Hepatocyte (in vitro differentiated cells): ENCODE data around the gene SEMA4B. TPM values are rescaled to one million over a fixed set of nuclear protein-coding genes. Genes with fewer than 3 reads are reported as not detected.

Experiments used
- DNase-seq: peaks from one replicate; pipeline ENCODE4 v3.0.0-alpha.2; 2016; ENCODE audit warnings: low spot score
- H2AFZ ChIP-seq: fragments of 200-600 bp; sonication (generic); 2 replicates; pipeline ENCODE4 v1.6.0; 2016; ENCODE audit warnings: antibody characterized with exemption, mild to moderate bottlenecking
- H3K27ac ChIP-seq: fragments of 200-600 bp; sonication (generic); 2 replicates; pipeline ENCODE4 v1.5.1; 2016; ENCODE audit warnings: mild to moderate bottlenecking
- H3K27me3 ChIP-seq: fragments of 200-600 bp; sonication (generic); 2 replicates; pipeline ENCODE4 v1.6.1; 2016
- H3K36me3 ChIP-seq: fragments of 200-600 bp; sonication (generic); replicated peaks from 2 replicates; pipeline ENCODE4 v1.5.1; 2016; ENCODE audit warnings: low read depth; ENCODE audit not compliant: insufficient read depth
- H3K4me1 ChIP-seq: fragments of 200-600 bp; sonication (generic); 2 replicates; pipeline ENCODE4 v1.5.1; 2016; ENCODE audit warnings: mild to moderate bottlenecking, moderate library complexity; ENCODE audit not compliant: insufficient read depth
- H3K4me2 ChIP-seq: fragments of 200-600 bp; sonication (generic); 2 replicates; pipeline ENCODE4 v1.6.0; 2016
- H3K4me3 ChIP-seq: fragments of 200-600 bp; sonication (generic); 2 replicates; pipeline ENCODE4 v1.5.1; 2016; ENCODE audit warnings: mild to moderate bottlenecking
- H3K79me2 ChIP-seq: fragments of 200-600 bp; sonication (generic); 2 replicates; pipeline ENCODE4 v1.6.0; 2017; ENCODE audit warnings: mild to moderate bottlenecking
- H3K9me2 ChIP-seq: fragments of 200-600 bp; sonication (generic); replicated peaks from 2 replicates; pipeline ENCODE4 v1.6.0; 2017; ENCODE audit warnings: mild to moderate bottlenecking; ENCODE audit not compliant: insufficient read depth
- H3K9me3 ChIP-seq: fragments of 200-600 bp; sonication (generic); 2 replicates; pipeline ENCODE4 v1.5.1; 2016; ENCODE audit warnings: low read depth, mild to moderate bottlenecking
- H4K20me1 ChIP-seq: fragments of 200-600 bp; sonication (generic); 2 replicates; pipeline ENCODE4 v1.6.0; 2016; ENCODE audit warnings: mild to moderate bottlenecking; ENCODE audit not compliant: insufficient read depth, poor library complexity, severe bottlenecking
- CTCF ChIP-seq: fragments of 200-600 bp; sonication (generic); IDR thresholded peaks from 2 replicates; pipeline ENCODE4 v1.5.1; 2016; ENCODE audit warnings: antibody characterized with exemption, mild to moderate bottlenecking; ENCODE audit not compliant: poor library complexity
- EZH2 ChIP-seq: fragments of 200-600 bp; sonication (generic); IDR thresholded peaks from 2 replicates; pipeline ENCODE4 v1.6.1; 2016; ENCODE audit warnings: antibody characterized with exemption, mild to moderate bottlenecking, borderline replicate concordance
- EZH2phosphoT487 ChIP-seq: fragments of 200-600 bp; sonication (generic); IDR thresholded peaks from one replicate; pipeline ENCODE4 v1.6.1; 2018; ENCODE audit warnings: antibody characterized with exemption, mild to moderate bottlenecking, low read depth, moderate library complexity; ENCODE audit not compliant: unreplicated experiment, severe bottlenecking
- WGBS: methylation state at CpG from one replicate; pipeline ENCODE4 v1.1.6; 2016; ENCODE audit warnings: low lambda C conversion rate; ENCODE audit errors: missing lambda C conversion rate; 5-methylcytosine and 5-hydroxymethylcytosine counted together
- polyA plus RNA-seq: library from polyadenylated mRNA; unstranded; fragments of >200 nt; fragmentation: Nextera tagmentation; extraction: Ambion mirVana; gene quantifications from 2 replicates; pipeline ENCODE4 v1.2.1, GENCODE V29; 2016
- total RNA-seq: library from RNA; depleted of rRNA; stranded (reverse); fragments of >200 nt; gene quantifications from 2 replicates; pipeline ENCODE4 v1.2.3, GENCODE V29; 2014

SEMA4B gene
- total and polyA plus RNA-seq, 2 experiments from 2014 or later = 19.2 to 43.5 TPM

DNA sequence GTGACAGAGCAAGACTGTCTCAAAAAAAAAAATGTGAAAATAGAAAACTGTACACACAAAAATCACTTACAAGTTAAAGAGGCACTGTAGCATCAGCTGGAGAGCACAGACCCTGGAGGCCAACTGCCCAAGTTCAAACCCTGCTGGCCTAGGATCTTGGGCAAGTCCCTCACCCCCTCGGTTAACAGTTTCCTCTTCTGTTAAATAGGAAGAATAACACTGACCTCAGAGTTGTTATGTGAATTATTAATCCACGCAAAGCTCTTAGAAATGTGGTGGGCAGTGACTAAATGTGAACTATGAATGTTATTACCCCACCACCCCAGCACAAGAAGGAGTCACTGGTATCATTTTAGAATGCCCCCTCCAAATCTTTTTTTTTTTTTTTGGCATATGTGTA lies 21.4 kb downstream of the SEMA4B start:
- no peak for DNase-seq
- Histone ChIP-seq H4K20me1 (no peaks in the 10 kb centered on the region), H2AFZ (no peak overlapping the region), H3K4me2 (no peak overlapping the region), H3K9me3 (no peaks in the 10 kb centered on the region), H3K36me3 (no peaks in the 10 kb centered on the region), H3K4me1 (no peaks in the 10 kb centered on the region), H3K79me2 (peaks cover 3% of the 10 kb centered on the region), H3K4me3 (no peak overlapping the region), H3K27me3 (no peaks in the 10 kb centered on the region), H3K27ac (no peak overlapping the region), H3K9me2 (no peaks in the 10 kb centered on the region)
- 94% methylated on average over 2 of the region's 2 CpGs for WGBS
- TF ChIP-seq EZH2 = no peak
- no peak for TF ChIP-seq CTCF
- no peak for TF ChIP-seq EZH2phosphoT487

- Histone ChIP-seq H3K4me2 (no peak overlapping the region), H3K27me3 (no peaks in the 10 kb centered on the region), H3K36me3 (no peaks in the 10 kb centered on the region), H4K20me1 (no peaks in the 10 kb centered on the region), H3K79me2 (no peaks in the 10 kb centered on the region), H3K9me2 (no peaks in the 10 kb centered on the region), H3K27ac (no peak overlapping the region), H3K9me3 (no peaks in the 10 kb centered on the region), H2AFZ (no peak overlapping the region), H3K4me1 (no peaks in the 10 kb centered on the region), H3K4me3 (no peak overlapping the region)
- TF ChIP-seq EZH2 (no peak), CTCF (no peak), EZH2phosphoT487 (no peak)
- no peak for DNase-seq
- WGBS = 97% methylated on average over 22 of the region's 22 CpGs
Observed at GRCh38 chr15:90223441-90224165, 22.5 kb downstream of the SEMA4B start.

- H3K36me3 ChIP-seq = no peaks in the 10 kb centered on the region
Observed at GRCh38 chr15:90225047-90225446, 23.9 kb downstream of the SEMA4B start.

More at GRCh38 chr15:90225047-90225446, 23.9 kb downstream of the SEMA4B start:
- Histone ChIP-seq H3K79me2 (no peaks in the 10 kb centered on the region), H3K4me1 (no peaks in the 10 kb centered on the region), H3K9me2 (no peaks in the 10 kb centered on the region), H4K20me1 (no peaks in the 10 kb centered on the region), H3K27ac (no peak overlapping the region), H3K27me3 (no peaks in the 10 kb centered on the region), H3K4me2 (no peak overlapping the region), H3K9me3 (no peaks in the 10 kb centered on the region), H2AFZ (no peak overlapping the region), H3K4me3 (no peak overlapping the region)
- TF ChIP-seq CTCF (no peak), EZH2 (no peak), EZH2phosphoT487 (no peak)
- 98% methylated on average over 17 of the region's 17 CpGs for WGBS
- no peak for DNase-seq
